Activated B cell treated with CpG ODN at 0.5 μM for 24 hours (primary cell): ENCODE results near the gene GPR162. TPM values are rescaled to one million over a fixed set of nuclear protein-coding genes. Genes with fewer than 3 reads are reported as not detected.

ENCODE experiments used
- ATAC-seq: fragments of 200-7000 bp; cut with Tn5 transposase; one replicate; pipeline ENCODE4 v1.10.0; 2021; ENCODE audit warnings: low read depth, mild to moderate bottlenecking, moderate library complexity
- CTCF ChIA-PET: fragments of 350-600 bp; sonication (Branson Sonifier 250); formaldehyde crosslinking; loops from one replicate; lab custom pipeline; 2021; ENCODE audit warnings: antibody characterized with exemption; lab: Charles Lee
- POLR2A ChIA-PET: fragments of 350-600 bp; sonication (Branson Sonifier 250); formaldehyde crosslinking; loops from one replicate; lab custom pipeline; 2021; ENCODE audit warnings: antibody characterized with exemption; lab: Charles Lee
- DNase-seq: peaks from one replicate; pipeline ENCODE4 v3.0.0; 2022
- H3K27ac Mint-ChIP-seq: one replicate; pipeline ENCODE4 v1.8.0; 2020; ENCODE audit warnings: mixed read lengths
- H3K27me3 Mint-ChIP-seq: one replicate; pipeline ENCODE4 v1.8.0; 2021; ENCODE audit warnings: mixed read lengths
- H3K36me3 Mint-ChIP-seq: one replicate; pipeline ENCODE4 v1.8.0; 2021; ENCODE audit warnings: low read depth, mixed read lengths
- H3K4me1 Mint-ChIP-seq: one replicate; pipeline ENCODE4 v1.8.0; 2021; ENCODE audit warnings: mixed read lengths
- H3K4me3 Mint-ChIP-seq: one replicate; pipeline ENCODE4 v1.8.0; 2020; ENCODE audit warnings: mild to moderate bottlenecking, mixed read lengths
- H3K9me3 Mint-ChIP-seq: one replicate; pipeline ENCODE4 v1.8.0; 2020; ENCODE audit warnings: mixed read lengths
- intact Hi-C: fragments of 100-400 bp; cut with micrococcal nuclease; formaldehyde crosslinking; loops from one replicate; pipeline ENCODE4 v1.15.1; 2024
- total RNA-seq: library from RNA; stranded (reverse); gene quantifications from 2 replicates; pipeline ENCODE4 v1.2.3, GENCODE V29; 2022
- TF ChIP-seq, protein P1 (sequence below): fragments of 200-600 bp; IDR thresholded peaks from one replicate; pipeline ENCODE4 v1.8.0; 2022; ENCODE audit warnings: antibody characterized with exemption, mild to moderate bottlenecking

The GPR162 gene
- total RNA-seq, 1 donor from 2014 or later, result not detected

- no peak overlapping the region for H3K4me3 Mint-ChIP-seq
- H3K27me3 Mint-ChIP-seq, result peaks cover 41% of the 10 kb centered on the region
- no peaks in the 10 kb centered on the region for H3K9me3 Mint-ChIP-seq
- peaks cover 16% of the 10 kb centered on the region for H3K4me1 Mint-ChIP-seq
- ChIA-PET CTCF (interaction anchor here (1.5 to 1.7 kb wide), 2 partner anchors 9 to 64 kb away, joined by 3 to 5 read pairs; partner anchors contain the start of gene GNB3), POLR2A (interaction anchor here (1.2 to 2.0 kb wide), 2 partner anchors 21 to 77 kb away, joined by 3 to 6 read pairs; partner anchors contain the start of genes MLF2 and USP5)
- DNase-seq (no peak), ATAC-seq (no peak)
- H3K27ac Mint-ChIP-seq, result no peak overlapping the region
- TF ChIP-seq, protein P1, sequence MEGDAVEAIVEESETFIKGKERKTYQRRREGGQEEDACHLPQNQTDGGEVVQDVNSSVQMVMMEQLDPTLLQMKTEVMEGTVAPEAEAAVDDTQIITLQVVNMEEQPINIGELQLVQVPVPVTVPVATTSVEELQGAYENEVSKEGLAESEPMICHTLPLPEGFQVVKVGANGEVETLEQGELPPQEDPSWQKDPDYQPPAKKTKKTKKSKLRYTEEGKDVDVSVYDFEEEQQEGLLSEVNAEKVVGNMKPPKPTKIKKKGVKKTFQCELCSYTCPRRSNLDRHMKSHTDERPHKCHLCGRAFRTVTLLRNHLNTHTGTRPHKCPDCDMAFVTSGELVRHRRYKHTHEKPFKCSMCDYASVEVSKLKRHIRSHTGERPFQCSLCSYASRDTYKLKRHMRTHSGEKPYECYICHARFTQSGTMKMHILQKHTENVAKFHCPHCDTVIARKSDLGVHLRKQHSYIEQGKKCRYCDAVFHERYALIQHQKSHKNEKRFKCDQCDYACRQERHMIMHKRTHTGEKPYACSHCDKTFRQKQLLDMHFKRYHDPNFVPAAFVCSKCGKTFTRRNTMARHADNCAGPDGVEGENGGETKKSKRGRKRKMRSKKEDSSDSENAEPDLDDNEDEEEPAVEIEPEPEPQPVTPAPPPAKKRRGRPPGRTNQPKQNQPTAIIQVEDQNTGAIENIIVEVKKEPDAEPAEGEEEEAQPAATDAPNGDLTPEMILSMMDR, result no peak
- no peaks in the 10 kb centered on the region for H3K36me3 Mint-ChIP-seq
- intact Hi-C loops, result no loop called here
These were observed 9.4 kb downstream of the GPR162 start for GRCh38 chr12:6830999-6831398.

DNA sequence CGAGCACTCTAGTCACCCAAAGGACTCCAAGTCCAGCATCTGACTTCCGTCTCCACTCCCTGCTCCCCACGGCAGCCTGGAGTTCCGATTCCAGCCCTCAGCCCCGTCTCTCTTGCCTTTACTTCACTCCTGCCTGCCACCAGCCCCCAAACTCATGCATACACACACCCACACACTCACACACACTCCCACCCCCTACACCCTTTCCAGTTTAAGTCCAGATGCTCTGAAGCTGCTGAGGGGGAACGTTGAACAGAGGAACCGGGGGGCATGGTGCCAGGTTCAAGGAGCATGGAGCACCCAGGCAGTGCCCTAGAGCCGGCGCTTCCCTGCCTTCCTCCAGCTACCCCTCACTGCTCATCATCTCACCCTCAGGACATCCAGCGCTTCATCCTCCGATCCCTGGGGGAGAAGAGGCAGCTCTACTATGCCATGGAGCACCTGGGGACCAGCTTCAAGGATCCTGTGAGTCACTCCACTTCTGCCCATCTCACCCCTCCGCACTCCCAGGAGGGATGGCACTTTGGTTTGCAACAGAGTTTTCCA is 9.9 kb downstream of the GPR162 start:
- no peaks in the 10 kb centered on the region for H3K9me3 Mint-ChIP-seq
- DNase-seq (no peak), ATAC-seq (no peak)
- intact Hi-C loops, result no loop called here
- ChIA-PET POLR2A (interaction anchor here (2.0 to 3.3 kb wide), 2 partner anchors 20 to 78 kb away, joined by 6 to 11 read pairs; partner anchors contain the start of genes CDCA3, MLF2 and USP5), CTCF (interaction anchor here (1.7 kb wide), 1 partner anchor 8 kb away, joined by 5 read pairs; the partner anchor contains the start of gene GNB3)
- H3K27me3 Mint-ChIP-seq, result peaks cover 36% of the 10 kb centered on the region
- peaks cover 16% of the 10 kb centered on the region for H3K4me1 Mint-ChIP-seq
- H3K27ac Mint-ChIP-seq, result no peak overlapping the region
- no peaks in the 10 kb centered on the region for H3K36me3 Mint-ChIP-seq
- no peak overlapping the region for H3K4me3 Mint-ChIP-seq
- TF ChIP-seq, protein P1, result no peak

DNA sequence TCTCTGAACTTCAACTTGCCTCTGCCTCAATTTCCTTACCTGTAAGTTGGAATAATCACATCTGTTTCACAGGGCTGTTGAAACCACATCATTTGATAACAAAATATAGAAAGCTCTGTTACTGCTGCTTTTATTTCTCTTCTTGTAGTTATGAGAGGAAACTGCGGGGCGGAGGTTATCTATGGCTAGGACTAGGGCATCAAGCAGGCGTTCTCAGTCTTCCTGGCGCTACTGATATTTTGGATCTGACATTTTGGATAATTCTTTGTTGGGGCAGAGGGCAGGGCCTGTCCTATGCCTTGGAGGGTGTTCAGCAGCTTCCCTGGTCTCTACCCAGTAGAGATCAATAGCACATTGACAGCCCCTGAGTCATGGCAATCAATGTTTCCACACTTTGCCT is 10.5 kb downstream of the GPR162 start:
- DNase-seq (no peak), ATAC-seq (no peak)
- H3K27ac Mint-ChIP-seq, result no peak overlapping the region
- H3K36me3 Mint-ChIP-seq, result no peaks in the 10 kb centered on the region
- intact Hi-C loops, result no loop called here
- peaks cover 16% of the 10 kb centered on the region for H3K4me1 Mint-ChIP-seq
- no peak overlapping the region for H3K4me3 Mint-ChIP-seq
- POLR2A ChIA-PET, result interaction anchor here (1.1 to 3.3 kb wide), 4 partner anchors 20 to 197 kb away, joined by 3 to 11 read pairs (median 4); partner anchors contain the start of genes CDCA3, MLF2, TPI1 and USP5
- TF ChIP-seq, protein P1, result no peak
- peaks cover 30% of the 10 kb centered on the region for H3K27me3 Mint-ChIP-seq
- H3K9me3 Mint-ChIP-seq, result no peaks in the 10 kb centered on the region
- CTCF ChIA-PET, result interaction anchor here (1.7 kb wide), 1 partner anchor 8 kb away, joined by 5 read pairs; the partner anchor contains the start of gene GNB3

GRCh38 chr12:6833189-6833890 is 11.7 kb downstream of the GPR162 start:
- TF ChIP-seq, protein P1, result no peak
- H3K4me3 Mint-ChIP-seq, result no peak overlapping the region
- ATAC-seq, result no peak

More at GRCh38 chr12:6833189-6833890, 11.7 kb downstream of the GPR162 start:
- no peaks in the 10 kb centered on the region for H3K36me3 Mint-ChIP-seq
- peaks cover 11% of the 10 kb centered on the region for H3K4me1 Mint-ChIP-seq
- POLR2A ChIA-PET, result interaction anchor here (0.5 to 3.3 kb wide), 5 partner anchors 18 to 198 kb away, joined by 3 to 11 read pairs (median 4); partner anchors contain the start of genes CDCA3, MLF2, TPI1 and USP5
- DNase-seq, result no peak
- no peaks in the 10 kb centered on the region for H3K9me3 Mint-ChIP-seq
- CTCF ChIA-PET, result interaction anchor here (0.6 to 3.8 kb wide), 6 partner anchors 9 to 94 kb away, joined by 4 to 23 read pairs (median 4); partner anchors contain the start of genes MLF2, PTMS and SPSB2
- H3K27me3 Mint-ChIP-seq, result peaks cover 25% of the 10 kb centered on the region
- intact Hi-C loops, result no loop called here
- no peak overlapping the region for H3K27ac Mint-ChIP-seq
